GM18868 (cell line): Measurements from ENCODE around the gene RAB9A.
"Not testable (repeated sequence)": the region's sequence is repeated elsewhere in the genome, so short reads cannot be mapped to it uniquely, and the experiment has no call there.

ENCODE experiments used
- ATAC-seq: cut with Tn5 transposase; IDR thresholded peaks from one replicate; pipeline ENCODE4 v1.9.1; 2021; ENCODE audit warnings: mild to moderate bottlenecking, moderate library complexity; ENCODE audit not compliant: unreplicated experiment

Gene RAB9A, protein sequence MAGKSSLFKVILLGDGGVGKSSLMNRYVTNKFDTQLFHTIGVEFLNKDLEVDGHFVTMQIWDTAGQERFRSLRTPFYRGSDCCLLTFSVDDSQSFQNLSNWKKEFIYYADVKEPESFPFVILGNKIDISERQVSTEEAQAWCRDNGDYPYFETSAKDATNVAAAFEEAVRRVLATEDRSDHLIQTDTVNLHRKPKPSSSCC

DNA sequence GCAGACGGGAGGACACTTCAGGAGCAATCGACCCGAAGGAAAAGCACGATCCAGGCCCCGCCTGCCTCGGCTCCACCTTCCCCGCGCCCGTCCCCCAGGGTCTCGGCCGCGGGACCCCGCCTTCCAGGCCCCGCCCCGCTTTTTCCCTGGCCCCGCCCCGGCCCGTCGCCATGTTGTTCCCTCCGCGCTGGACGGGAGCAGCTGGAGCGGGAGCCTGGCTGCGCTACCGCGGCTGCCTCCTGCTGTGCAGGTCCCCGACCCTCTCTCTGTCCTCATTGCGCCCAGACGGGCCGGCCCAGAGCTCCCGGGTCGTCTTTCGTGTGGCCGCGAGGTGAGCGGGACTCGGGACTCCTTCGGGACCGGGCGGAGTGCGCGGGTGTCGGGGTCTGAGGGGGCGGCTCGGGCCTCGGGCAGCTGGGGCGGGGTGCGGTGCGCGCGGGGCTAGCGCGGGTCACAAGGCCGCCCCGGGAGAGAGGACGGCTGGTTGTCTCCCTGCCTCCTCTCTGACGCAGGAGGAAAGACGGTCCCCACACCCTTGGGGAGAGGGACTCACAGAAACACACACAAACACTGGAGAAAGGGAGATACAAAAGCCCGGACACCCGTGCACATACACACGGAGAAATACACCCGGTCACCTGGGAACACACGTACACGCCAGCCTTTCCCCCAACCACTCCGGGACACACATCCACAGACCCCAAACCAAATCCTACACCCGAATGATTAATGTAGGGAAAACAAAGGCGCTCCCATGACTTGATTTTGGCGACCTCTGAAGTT is at the start of gene RAB9A:
TSS of gene RAB9A (plus strand) at position 171 of the 783 bp plus-strand sequence. CDS start 19,619 bp downstream, outside the sequence.
- ATAC-seq: peak; percentile 61

DNA sequence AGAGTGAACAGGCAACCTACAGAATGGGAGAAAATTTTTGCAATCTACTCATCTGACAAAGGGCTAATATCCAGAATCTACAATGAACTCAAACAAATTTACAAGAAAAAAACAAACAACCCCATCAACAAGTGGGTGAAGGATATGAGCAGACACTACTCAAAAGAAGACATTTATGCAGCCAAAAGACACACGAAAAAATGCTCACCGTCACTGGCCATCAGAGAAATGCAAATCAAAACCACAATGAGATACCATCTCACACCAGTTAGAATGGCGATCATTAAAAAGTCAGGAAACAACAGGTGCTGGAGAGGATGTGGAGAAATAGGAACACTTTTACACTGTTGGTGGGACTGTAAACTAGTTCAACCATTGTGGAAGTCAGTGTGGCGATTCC is 47.2 kb upstream of the RAB9A start:
- ATAC-seq: not testable (repeated sequence)

DNA sequence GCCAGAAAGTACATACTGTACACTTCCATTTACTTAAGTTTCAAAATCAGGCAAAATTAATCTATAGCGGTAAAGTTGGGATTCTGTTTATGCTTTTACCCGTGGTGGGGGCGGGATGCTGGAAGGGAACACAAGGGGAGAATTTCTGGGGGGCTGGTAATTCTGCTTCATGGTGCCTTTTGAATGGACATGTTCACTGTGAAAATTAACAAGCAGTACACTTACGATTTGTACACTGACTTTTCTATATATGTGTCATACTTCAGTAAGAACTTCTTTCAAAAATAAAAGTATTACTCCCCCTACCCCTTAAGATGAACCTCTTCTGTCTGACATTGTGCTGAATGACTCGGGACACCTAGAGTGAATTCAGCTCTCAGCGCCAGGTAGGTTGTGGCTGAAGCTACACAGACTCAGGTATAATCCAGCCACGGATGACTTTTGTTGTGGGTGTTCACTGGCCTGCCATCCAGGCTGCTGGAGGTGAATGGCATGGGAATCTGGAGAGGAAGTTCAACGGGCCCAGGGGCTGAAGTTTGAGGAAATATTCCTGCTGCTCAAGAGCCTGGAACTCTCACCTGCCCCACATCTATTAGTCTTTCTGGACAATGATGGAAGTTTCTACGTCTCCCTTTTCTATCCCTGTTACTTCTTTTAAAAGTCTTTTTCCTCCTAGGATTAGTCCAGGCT is 43.3 kb upstream of the RAB9A start:
- ATAC-seq: no peak

DNA sequence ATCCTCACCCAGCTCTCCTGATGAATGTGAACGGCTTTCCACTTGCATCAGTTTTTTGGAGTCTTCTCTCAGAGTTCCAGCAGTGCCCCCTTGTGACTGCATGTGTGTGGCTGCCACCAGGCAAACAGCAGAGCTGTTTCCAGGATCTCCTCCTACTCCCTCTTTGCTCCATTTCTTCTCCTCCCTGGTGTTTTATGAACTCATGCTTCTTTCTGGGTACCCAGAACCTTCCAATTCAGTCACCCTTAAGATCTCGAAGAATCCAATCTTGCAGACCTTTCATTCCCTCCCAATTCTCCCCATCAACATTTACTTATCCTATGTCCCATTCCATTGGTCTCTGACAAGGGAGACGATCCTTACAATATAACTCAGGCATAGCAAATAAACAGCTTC is 42.8 kb upstream of the RAB9A start:
- ATAC-seq: no peak

DNA sequence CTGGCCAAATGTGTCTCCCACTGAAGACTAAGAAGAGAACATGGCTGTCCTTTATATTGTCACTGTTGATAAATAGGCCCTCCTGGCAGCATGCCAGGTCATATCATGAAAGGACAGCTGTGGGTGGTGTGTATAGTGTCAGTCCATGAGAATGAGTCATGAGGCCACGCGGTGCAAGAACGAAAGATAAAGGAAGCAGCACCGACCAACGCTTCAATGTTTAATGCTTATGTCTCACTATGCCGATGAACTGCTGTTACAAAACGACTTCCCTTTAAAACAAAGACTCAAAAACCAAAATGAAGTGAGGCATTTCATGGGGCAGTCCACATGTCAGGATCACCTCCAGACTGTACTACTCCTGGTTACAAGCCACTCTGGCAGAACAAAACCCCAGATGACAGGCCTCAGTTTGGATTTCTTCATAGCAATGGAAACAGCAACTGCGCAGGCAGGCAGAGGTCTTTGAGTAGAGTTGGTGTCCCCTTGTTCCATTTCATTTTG is 41.2 kb upstream of the RAB9A start:
- ATAC-seq: no peak

DNA sequence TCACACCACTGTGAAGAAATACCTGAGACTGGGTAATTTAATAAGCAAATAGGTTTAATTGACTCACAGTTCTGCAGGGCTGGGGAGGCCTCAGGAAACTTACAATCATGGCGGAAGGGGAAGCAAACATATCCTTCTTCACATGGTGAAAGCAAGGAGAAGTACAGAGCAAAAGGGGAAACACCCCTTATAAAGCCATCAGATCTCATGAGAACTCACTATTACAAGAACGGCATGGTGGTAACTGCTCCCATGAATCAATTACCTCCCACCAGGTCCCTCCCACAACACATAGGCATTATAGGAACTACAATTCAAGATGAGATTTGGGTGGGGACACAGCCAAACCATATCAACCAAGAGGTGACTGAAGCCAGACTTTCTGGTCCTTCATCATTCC is 40.6 kb upstream of the RAB9A start:
- not testable (repeated sequence) for ATAC-seq

DNA sequence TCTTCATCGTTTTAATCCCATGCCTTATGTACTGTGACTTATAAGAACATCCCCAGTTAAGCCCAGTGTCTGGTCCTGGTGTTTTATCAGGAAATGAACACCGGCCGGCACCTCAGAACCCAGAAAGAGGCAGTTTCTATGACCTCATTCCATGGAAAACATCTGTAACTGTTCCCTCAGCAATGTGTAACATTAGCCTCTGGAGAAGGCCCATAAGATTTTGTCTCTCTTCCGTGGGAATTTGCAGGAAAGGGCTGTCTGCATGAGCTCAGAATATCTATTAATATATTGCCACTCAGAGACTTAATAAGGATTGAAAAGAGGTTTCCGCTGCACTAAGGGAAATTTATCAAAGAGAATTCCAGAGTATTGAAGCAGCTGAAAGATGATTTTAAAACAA is 39.1 kb upstream of the RAB9A start:
- no peak for ATAC-seq

DNA sequence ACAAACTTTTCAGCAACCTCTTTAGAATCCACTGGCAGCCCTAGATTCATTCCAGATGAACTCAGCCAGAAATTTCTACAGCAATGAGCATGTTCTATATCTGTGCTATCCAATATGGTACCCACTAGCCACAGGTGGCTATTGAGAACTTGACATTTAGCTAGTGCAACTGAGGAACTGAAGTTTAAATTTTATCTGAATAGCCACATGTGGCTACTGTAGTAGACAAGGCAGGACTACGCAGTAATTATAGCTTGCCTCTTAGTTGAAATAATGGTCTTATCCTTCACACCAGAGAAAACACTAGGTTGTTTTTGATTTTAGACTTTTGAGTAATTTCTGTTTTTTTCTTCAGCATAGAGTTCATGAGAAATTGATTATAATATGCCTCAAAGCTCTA is 38.6 kb upstream of the RAB9A start:
- ATAC-seq: no peak

DNA sequence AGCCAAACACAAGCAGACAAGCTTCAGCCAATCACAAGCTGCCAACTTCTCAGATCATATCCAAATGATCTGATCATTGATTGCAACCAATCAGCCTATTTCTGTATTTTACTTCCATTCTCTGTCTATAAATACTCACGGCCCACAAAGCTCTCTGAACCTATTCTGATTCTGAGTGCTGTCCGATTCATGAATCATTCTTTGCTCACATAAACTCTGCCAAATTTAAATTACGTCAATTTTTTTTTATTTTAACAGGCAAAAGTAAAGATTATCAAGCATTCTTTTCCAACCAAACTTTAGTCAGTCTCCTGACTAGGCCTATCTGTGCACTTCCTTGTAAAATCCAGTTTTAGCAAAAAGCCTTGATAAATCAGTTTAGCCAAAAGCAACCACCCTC is 37.8 kb upstream of the RAB9A start:
- no peak for ATAC-seq

DNA sequence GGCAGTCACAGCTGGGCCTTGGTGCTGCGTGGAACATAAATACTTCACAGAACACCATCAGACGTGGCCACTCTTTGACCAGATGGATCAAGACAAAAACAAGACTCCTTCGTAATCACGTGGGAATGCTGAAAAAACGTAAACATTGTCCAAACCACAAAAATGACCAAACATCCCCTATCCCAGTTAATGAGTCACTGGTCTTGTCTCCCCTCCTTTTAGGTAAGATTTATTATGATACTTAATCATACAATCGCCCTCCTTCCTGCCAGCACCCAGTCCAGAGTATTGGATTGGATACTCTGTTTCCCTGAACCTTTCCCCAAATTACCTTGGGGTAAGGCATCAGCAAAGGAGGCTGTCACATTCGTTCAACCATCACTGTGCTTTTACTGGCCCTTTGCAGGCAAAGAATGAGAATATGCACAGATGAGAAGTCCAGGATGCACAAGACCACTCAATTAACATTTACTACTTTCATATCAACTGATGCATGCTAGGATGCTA is 36.6 kb upstream of the RAB9A start:
- no peak for ATAC-seq

DNA sequence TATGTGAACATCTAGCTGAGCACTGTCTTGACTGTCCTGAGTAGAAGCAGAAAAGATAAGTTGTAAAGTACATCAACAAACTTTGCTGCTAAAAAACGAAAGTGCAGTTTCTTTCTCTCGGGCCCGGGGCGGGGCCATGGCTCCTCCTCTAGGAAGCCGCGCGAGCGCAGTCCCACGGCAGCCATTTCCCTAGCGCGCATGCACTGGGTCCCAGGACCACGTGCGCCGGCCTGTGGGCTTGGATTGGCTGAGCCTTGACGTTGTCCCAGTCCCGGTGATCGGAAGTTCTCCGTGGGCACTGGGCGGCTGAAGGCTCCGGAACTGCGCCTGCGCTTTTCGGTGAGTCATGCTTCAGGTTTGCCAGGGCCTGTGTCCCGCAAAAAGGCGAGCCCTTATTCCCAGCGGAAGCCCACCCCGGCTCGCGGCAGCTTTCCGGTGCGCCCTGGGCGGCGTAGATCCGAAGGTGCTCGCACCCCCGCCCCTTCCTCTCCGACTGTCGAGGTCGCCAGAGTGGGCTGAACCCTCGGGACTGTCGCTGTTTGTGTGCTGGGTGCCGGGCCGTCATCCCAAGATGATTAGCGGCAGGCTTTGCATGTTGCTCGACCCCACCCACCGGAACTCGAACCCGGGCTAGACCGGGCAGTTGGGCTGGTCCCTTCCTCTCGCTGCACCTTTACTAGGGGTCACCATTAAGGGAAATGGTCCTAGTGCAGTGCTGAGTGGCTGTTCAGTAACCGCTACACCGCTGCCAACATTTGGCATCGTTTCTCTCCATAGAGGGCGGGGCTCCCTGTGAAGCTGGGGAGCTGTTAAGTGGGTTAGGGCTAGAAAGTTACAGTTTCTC is 35.9 kb upstream of the RAB9A start, which contains the start of gene TCEANC:
TSS of gene TCEANC (plus strand) at position 292 of the 844 bp plus-strand sequence. CDS start 9,368 bp downstream, outside the sequence.
- ATAC-seq: peak; percentile 95

DNA sequence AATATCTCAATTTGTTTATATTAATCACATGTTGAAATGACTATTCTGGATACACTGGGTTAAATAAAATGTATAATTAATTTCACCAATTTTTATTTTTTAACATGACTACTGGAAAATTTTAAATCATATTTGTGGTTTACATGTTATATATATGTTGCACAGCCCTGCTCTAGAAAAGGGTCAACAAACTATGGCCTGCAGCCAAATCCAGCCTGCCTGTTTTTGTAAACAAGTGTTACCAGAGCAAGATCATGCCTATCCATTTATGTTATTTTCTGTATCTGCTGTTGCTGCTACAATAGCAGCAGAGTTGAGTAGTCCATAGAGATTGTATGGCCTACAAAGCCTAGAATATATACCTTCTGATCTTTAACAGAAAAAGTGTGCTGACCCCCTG is 34.8 kb upstream of the RAB9A start:
- ATAC-seq: no peak

DNA sequence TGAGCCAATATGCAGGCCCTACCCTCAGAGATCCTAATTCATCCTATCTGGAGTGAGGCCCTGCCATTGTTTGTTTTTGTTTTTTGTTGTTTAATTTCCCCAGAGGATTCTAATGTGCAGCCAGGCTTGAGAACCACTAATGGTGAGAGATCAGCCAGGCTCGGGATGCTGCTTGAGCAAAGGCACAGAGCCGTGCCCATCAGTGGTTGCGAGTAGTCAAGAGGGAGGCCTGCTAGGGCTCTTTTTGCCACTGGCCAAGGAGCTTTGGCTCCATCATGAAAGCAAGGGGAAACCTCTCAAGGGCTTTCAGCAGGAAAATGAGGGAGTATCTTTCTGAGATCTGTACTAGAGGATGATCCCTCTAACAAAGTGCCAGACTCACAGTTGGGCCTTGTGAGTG is 33.3 kb upstream of the RAB9A start:
- no peak for ATAC-seq

DNA sequence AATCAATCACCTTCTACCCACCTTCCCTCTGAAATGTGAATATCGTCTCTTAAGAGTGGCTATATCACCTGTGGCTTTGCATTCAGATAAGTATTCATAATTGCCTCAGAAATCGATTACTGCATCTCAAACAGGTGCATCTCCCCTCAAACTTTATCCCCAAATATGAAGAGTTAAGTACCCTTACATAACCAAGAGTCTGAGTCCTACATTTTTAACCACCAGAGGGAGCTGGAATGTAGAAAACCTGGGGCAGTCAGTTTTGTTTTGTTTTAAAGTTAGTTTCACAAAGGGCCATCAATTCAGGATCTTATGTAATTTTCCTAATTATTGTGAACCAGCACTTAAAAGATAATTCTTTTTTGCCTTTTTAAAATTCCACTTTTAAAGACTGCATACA is 30.3 kb upstream of the RAB9A start:
- ATAC-seq: no peak

DNA sequence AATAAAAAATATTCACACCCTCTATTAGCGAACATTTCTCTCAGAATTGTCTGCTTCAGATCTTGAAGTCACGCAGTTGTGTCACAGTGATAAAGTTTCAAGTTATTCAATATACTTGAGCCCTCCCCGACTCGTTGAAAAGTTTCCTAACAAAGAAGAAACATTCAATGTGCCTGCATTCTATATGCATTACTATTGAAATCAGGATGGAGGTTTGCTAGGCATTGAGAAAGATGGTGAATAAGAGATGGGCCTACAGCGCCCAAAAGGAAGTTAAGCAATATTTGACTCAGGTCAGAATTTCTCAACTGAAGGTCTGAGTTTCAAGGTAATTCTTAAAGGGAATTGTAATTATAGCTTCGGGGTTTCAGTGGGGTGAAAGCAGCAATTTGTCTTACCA is 29.9 kb upstream of the RAB9A start:
- ATAC-seq: no peak

DNA sequence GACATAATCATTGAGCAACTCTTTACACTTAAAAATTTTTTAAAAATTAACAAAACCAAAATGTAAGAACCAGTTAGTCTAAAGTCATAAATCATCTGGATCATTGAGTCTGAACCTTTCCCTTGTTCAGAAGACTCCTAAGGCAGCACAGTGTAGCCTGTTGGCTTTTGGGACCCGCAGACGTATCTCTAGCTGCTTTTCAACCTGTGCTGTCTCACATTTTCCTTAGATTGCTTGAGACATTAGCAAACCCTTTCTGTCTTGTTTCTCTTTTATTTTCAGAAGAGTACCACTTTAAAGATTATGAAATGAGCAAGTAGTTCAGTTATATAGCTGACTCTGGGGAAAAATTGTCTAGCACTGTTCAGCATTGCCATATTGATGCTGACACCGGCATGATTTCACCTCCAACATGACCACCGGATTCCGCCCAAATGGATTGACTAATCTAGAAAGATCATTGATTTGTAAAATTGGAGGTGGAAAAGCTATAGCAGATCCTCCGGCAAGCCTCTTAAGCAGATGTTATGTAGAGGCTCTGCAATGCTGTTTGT is 27.1 kb upstream of the RAB9A start:
- no peak for ATAC-seq

DNA sequence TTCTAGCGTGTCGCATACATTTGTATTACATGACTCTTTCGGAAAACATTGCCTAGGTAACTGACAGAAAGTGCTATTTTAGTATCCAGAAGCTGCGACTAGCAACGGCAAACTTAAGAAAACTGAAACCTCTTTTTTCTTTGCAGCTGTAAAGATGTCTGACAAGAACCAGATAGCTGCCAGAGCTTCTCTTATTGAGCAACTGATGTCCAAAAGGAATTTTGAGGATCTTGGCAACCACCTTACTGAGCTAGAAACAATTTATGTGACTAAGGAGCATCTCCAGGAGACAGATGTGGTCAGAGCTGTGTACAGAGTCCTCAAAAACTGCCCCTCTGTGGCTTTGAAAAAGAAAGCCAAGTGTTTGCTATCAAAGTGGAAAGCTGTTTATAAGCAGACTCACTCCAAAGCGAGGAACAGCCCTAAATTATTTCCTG is 26.6 kb upstream of the RAB9A start:
- ATAC-seq: no peak

DNA sequence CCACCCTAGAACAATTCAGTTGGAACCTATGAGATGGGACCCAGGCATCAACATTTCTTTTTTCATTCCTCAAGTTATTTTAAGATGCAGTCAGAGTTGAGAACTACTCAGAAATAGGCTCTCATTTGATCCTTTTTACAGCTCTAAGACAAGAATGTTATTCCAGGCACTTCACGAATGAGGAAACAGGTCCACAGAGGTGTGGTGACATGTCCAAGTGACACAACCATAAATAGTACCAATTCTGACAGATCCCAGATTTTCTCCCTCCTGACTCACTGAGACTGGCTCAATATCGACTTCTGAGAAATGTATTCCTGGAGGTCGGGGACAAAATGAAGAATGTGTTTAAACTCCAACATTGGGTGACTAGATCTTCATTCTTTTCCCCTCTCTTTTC is 24.9 kb upstream of the RAB9A start:
- ATAC-seq: no peak

DNA sequence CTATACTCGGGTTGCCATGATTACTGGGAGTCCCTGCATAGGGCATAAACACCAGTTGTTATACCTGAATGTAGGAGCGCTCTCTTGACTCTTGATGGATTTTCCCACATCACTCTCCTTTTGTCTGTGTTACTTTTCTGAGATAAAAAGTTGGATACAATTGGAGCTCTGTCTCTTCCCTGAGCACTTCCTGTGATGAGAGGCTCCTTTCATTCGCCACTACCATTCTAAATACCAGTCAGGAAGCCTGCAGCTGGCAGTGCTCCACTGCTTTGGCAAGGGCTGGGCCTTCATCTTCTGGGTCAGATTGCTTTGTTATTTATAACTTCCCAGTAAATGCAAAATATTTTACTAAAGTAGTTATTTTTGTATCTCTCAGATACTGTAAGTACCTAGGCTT is 22.1 kb upstream of the RAB9A start:
- no peak for ATAC-seq

DNA sequence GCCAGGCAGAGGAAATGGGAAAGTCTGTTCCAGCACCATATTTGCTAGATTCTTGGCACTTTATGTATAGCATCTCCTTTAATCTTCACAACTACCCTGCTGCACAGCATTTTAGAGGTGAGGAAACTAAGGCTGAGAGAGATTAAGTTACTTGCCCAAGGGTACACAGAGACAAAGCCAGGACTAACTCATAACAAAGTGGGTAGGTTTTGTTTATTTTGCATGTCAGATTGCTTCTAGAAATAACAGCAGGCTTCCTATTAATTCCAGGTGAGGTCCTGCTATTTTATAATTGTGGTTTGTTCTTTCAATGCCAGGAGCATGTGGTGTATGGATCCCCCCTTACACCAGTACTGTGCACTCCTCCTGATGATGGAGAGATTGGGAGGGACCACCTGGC is 21.0 kb upstream of the RAB9A start:
- ATAC-seq: no peak
